GM12892 (cell line): ENCODE data around the gene MTSS2.
"Not testable (repeated sequence)": the region's sequence is repeated elsewhere in the genome, so short reads cannot be mapped to it uniquely, and the experiment has no call there.

Experiments used
- DNase-seq: peaks from one replicate; pipeline ENCODE4 v3.0.0; 2011; ENCODE audit not compliant: insufficient read length
- FAIRE-seq: peaks from 2 replicates; lab custom pipeline; 2011; peaks lifted over from hg19 to GRCh38; lab: Jason Lieb, UNC
- POLR2A ChIP-seq: IDR thresholded peaks from 2 replicates; pipeline ENCODE4 v1.6.1; 2011; ENCODE audit warnings: low read depth, low read length, control low read depth
- POLR2AphosphoS5 ChIP-seq: IDR thresholded peaks from 2 replicates; pipeline ENCODE4 v1.6.1; 2011; ENCODE audit warnings: low read depth, low read length, control low read depth
- TAF1 ChIP-seq: IDR thresholded peaks from 2 replicates; pipeline ENCODE4 v1.6.1; 2011; ENCODE audit warnings: low read depth, mild to moderate bottlenecking, control low read depth, low read length, borderline replicate concordance

Gene MTSS2

DNA sequence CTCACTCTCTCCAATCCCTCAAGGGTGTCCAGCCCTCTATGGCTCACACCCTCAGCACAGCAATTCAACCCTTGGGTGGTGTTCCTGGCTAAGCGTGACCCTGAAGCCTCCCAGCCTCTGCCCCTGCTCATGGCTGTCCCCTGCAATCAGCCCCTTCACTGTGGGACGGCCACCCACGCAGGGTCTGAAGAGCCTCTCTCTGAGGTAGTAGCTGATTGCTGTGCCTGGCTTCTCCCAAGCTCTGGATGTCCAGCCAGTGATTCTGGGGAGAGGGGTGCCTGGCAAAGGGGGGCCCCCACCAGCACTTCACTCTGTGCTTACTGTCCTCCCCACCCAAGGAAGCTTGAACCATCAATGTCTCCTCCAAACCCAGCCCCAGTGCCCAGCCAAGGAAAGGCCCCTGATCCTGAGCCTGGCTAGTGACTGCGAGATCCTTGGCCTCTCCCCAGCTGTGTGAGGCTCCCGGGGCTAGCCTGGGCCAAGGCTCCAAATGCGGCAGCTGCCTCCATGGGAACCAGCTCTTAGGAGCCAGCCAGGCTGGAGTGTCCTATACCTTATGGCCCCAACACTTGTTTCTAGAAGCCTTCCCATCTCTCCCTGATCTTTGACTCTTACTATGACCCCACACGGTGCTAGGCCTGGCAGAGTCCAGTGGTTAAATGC is 9.9 kb downstream of the MTSS2 start:
- DNase-seq (no peak), FAIRE-seq (no peak)
- TF ChIP-seq POLR2AphosphoS5 (no peak), TAF1 (no peak), POLR2A (no peak)

DNA sequence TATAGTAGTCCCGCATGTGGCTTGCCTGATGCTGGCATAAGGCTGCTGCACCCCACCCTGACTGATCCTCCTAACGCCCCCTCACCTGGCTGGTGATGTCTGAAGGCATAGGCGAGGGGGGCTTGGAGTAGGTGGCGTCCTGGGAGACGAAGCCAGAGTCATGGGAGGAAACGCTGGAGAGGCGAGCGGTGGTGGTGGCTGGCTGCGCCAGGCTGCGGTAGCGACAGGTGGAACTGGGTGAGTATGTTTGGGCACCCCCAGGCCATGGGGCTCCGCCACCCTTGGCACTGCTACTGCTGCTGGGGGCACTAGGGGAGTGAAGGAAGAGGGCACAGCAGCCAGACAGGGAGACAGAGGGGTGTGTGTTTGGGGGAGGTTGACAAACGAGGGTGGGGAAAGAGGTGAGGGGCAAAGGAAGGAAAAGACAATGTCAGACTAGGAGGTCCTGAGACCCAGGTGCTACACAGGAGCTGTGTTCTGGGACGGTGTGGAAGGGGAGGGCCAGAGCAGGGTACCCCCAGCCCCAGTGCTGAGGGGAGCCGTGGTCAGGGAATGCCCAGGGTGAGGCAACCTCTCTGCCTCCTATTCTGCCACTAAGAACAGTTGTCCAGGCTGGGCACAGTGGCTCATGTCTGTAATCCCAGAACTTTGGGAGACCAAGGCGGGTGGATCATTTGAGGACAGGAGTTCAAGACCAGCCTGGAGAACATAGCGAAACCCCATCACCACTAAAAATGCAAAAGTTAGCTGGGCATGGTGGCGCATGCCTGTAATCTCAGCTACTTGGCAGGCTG is 11.4 kb downstream of the MTSS2 start:
- no peak for DNase-seq
- FAIRE-seq, result no peak
- TF ChIP-seq POLR2AphosphoS5 (no peak), TAF1 (no peak), POLR2A (no peak)

DNA sequence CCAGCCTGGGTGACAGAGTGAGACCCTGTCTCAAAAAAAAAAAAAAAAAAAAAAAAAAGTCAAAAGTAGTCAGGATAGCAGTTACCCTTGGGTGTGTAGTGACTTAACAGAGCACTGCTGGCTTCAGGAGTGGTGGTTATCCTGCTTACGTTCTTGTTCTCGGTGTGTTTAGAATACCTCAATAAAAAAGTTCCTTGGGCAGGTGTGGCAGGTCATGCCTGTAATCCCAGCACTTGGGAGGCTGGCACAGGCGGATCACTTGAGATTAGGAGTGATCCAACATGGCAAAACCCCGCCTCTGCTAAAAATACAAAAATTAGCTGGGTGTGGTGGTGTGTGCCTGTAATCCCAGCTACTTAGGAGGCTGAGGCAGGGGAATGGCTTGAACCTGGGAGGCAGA is 14.9 kb downstream of the MTSS2 start:
- not testable (repeated sequence) for FAIRE-seq

DNA sequence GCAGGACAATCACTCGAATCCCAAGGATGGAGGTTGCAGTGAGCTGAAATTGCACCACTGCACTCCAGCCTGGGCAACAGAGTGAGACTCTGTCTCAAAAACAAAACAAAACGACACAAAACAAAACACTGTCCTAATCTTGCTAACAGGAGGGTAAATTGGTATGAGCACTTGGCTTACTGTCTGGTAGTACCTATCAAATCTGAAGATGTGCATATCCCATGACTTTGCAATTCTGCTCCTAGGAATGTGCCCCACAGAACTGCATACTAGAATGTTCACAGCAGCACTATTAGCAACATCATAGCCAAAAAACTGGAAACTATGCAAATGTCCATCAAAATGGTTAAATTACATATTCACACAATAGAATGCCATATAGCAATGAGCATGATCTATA is 15.7 kb downstream of the MTSS2 start:
- TF ChIP-seq POLR2AphosphoS5, result no peak
- no peak for TF ChIP-seq TAF1
- no peak for TF ChIP-seq POLR2A
- DNase-seq, result no peak
- FAIRE-seq, result no peak

More for the DNA sequence above, 14.9 kb downstream of the MTSS2 start:
- not testable (repeated sequence) for DNase-seq

DNA sequence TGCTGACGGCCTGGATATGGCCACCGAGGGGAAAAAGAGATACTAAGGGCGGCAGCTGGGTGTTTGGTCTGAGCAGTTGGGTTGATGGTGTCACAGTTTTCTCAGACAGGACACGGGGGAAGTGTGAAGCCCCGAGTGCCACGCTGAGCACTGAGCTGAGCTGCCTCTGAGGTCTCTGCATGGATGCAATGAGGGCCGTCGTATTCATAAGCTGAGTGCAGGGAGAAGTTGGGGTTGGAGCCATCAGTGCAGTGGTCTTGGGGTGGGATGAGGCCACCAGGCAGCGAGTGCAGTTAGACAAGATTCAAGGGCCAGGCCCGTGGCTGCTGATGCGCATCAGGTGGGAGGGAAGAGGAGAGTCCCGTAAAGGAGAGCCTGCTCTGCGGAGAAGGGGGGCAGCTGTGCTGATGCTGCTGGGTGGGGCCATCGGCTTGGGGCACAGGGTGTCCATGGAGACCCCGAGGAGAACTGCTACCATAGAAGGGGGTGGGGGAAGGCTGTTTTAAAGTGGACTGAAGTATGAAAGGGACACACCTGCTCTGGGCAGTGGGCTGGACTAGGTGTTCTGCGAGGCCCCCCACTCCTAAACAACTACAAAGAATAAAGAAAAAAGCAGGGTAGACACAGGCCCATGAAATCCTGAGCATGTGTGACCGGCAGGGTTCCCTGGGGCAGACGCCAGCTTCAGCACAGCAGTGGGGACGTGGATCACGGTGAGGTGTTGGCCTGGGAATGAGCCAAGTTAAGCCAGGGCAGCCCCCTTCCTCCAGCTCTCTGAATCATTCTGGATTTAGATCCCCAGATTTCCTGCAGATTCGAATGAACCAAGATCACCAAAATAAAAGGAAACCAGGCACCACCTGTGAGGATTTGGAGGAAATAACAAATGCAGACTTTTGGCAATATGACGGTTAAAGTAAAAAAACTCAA is 19.8 kb downstream of the MTSS2 start:
- no peak for DNase-seq
- TF ChIP-seq POLR2AphosphoS5 (no peak), TAF1 (no peak), POLR2A (no peak)
- no peak for FAIRE-seq

DNA sequence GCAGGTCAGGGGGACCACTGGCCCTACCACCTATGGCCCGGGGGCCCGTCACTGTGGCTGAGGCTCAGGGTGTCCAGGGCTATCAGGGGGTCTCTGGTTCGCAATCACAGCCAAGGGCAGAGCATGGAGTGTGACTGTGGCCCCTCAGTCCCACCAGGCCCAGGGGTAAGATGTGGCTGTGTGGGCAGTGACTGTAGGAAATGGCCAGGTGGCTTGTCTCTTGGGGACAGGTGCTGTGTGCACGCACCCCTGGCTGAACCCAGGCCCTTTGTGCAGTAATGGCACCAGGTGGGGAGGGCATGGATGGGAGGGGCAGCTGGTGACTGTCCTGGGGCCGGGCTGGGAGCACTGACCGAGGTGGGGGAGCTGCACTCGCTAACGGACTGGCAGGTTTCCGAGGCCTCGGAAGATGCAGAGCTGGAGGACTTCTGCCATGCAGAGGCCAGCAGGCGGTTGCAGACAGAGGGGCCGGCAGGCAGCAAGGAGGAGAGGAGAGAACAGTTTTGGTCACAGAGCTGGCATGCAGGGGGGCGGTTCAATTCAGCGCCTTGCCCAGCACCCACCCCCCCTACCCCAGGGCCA is 20.6 kb downstream of the MTSS2 start:
- no peak for TF ChIP-seq POLR2AphosphoS5
- no peak for TF ChIP-seq TAF1
- TF ChIP-seq POLR2A, result no peak
- DNase-seq (no peak), FAIRE-seq (no peak)

DNA sequence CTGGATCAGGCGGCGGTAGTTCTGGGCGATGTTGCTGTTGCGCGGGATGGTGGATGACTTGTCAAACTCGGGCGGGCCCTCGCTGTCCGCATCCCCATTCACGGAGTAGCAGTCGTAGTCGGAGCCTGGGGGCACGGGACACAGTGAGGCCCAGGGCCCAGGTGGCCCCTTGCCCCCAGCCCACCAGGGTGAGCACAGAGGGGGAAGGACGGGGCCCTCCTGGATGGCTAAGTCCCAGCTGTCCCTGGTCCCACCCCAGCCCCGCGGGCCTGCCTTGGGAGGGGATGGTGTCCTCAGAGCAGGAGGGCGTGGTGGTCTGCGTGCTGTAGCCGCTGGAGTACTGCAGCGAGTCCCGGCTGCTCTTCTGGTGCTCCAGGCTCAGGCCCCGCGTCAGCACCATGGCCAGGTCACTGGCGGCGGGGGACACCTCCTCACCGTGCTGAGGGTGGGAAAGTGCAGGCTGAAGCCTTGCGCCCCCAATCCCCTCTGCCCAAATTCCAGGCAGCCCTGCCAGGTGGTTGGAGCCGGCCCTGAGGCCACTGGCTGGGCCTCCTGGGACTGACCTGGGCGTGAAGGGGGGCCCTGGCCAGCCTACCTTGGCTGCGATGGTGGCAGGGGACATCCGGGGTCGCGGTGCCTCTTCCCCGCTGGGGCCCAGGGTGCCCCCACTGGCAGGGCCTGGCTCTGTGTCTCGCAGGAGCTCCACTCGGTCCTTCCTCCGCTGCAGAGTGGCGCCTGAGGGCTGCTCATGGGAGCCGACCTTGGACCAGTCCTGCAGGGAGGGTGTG is 21.3 kb downstream of the MTSS2 start:
- TF ChIP-seq POLR2A (no peak), TAF1 (no peak), POLR2AphosphoS5 (no peak)
- FAIRE-seq (no peak), DNase-seq (no peak)

DNA sequence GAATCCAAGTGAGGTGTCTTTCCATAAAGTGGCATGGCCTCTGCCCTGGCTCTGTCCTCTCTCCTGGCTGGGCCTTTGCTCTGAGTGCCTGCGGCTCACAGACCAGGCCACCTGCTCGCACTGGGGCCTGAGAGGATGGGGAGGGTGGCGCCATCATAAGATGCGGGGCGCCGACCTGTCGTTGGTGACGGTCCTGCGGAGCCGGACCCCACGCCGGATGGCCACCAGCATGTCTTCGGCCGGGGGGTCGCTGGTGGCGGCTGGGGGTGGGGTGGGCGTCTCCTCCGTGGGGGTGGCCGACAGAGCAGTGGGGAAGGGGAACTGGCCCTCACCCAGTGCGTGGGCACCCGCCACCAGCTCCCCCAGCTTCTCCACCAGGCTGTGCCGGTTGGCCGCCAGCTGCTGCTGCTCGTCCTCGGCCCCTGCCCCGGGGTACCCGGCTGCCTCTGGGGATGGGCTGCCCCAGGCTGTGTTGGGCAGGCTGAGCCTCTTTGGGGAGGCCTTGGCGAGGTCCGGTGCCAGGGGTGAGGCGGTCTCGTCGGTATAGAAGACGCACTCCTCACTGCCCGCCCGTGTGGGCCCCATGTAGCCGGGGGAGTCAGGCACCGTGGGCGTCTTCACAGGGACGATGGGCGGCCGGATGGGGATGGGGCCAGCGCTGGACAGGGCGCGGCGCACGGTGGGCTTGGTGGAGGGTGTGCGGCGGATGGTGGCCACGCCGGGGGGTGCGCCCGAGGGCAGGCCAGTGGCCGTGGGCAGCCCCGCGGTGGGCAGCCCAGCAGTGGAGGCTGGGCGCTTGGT is 22.1 kb downstream of the MTSS2 start:
- TF ChIP-seq POLR2AphosphoS5 (no peak), POLR2A (no peak), TAF1 (no peak)
- DNase-seq (no peak), FAIRE-seq (no peak)

DNA sequence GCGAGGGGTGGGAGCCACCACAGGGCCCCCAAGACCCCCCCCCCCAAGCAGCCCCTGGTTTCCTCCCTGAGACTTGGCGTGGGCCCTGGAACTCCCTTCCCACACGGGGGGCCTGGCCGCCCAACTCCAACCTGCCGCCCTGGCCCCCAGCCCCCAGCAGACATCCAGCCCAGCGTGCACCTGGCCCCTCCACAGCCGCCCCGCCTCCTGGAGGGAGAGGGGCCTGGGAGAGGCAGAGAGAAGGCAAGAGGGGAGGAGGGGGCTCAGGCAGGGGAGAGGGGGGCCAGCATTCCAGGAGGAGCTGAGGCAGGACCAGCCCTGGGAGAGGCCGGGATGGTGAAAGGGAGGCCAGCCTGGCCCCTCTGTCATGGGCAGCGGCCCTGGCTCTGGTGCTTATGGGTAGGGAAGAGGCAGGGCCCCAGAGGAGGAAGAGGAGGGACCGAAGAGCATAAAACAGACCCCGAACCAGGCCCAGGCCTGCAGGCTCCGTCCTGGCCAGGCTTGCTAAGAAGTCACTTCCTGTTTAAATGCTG is 22.8 kb downstream of the MTSS2 start:
- FAIRE-seq (no peak), DNase-seq (no peak)
- TF ChIP-seq POLR2A, result no peak
